GM18499 (cell line): ENCODE results near the gene HOMER2.
"Not testable (repeated sequence)": the region's sequence is repeated elsewhere in the genome, so short reads cannot be mapped to it uniquely, and the experiment has no call there.

ENCODE experiments used
- ATAC-seq: cut with Tn5 transposase; IDR thresholded peaks from one replicate; pipeline ENCODE4 v1.9.1; 2021; ENCODE audit warnings: moderate number of reproducible peaks; ENCODE audit not compliant: insufficient read depth, unreplicated experiment

Gene HOMER2

DNA sequence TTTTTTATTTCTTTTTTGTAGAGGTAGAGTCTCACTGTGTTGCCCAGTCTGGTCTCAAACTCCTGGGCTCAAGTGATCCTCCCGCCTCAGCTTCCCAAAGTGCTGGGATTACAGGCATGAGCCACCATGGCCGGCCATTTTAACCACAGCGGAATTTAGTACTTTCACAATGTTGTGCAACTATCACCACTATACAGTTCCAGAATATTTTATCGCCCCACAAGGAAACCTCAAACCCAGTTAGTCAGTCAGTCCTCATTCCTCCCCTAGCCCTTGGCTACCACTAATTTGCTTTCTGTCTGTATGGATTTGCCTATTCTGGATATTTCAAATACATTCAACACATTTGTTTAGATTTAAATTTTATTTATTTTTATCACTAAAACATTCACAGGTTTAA lies 15.5 kb upstream of the HOMER2 start:
- no peak for ATAC-seq

DNA sequence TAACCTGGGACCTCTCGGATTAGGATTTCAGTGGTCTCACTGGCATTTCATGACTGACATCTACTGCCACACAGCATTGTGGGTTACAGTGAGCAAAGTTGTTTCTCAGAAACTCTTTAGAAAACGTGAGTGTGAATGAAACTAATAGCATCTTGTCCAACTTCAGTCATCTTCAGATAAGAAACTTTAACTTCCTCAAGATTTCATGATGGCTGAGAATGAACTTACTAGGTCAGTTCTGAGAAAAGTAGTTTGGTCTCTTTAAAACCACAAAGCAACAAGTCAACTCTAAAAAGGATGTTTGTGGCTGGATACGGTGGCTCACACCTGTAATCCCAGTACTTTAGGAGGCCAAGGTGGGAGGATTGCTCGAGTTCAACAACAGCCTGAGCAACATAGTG lies 14.2 kb upstream of the HOMER2 start:
- peak; percentile 90 for ATAC-seq

DNA sequence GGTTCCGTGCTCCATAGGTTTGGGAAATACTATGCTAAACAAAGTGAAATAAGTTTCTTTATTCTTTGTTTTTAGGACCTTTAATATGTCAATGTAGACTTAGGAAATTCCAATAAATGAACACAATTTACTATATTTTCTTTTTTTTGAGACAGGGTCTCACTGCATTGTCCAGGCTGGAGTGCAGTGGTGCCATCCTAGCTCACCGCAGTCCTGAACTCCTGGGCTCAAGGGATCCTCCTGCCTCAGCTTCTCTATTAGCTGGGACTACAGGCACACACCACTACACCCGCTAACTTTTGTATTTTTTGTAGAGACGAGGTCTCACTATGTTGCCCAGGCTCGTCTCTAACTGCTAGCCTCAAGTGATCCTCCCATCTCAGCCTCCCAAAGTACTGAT lies 12.4 kb upstream of the HOMER2 start:
- no peak for ATAC-seq

DNA sequence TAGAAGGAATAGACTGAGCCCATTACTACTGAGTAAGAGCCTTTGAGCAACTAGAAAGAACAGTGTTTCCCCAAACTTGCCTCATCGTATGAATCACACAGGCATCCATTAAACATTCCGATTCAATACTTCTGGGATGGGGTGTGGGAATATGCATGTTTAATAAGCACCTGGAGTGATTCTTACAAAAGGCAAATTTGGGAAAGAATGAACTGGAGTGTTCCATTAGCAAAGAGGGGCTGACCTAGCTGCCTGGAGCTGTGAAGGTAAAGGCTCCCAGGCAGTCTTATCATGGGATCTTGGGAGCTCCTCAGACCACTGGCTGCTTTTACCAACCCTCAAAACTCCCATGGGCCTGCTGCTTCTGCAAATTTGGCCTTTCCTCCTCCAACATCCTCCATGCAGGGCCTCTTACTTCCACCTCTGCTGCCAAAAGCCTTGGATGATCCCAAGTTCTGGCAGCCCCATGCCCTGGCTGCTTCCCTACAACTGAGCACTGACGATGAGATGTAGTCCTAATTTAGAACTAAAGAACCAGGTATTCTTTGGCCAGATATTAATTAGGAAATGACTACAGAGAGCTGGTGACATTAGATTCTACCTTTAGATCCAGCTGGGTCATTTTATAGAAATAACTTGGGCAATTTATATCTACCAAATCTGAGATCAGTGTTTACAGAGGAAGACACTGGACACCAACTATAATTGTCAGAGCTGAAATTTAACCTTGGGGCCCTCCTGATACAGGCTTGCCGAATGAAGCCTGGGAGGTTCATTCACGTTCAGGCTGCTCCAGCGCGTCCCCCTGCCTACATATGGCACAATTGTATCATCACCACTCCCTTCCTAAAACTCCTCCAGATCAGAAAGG lies 11.2 kb upstream of the HOMER2 start:
- no peak for ATAC-seq

DNA sequence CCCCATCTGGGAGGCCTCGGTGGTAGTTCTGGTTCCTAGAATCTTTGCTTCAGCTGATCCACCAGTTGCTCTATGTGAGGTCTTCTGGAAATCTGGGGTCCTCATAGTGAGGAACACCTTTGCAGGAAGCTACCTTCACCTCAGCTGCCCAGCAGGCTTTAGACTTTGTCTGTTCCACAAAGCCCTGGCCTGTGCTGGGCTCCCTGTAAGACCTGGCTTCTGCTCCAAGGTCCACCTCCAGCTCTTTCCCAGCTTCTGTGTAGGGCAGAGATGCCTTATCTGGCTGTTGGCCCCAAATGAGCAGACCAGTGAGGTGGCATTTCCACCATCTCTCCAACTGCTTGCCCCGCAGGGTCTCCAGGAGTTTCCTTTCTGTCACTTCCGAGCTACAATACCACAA lies 8.2 kb upstream of the HOMER2 start:
- no peak for ATAC-seq

DNA sequence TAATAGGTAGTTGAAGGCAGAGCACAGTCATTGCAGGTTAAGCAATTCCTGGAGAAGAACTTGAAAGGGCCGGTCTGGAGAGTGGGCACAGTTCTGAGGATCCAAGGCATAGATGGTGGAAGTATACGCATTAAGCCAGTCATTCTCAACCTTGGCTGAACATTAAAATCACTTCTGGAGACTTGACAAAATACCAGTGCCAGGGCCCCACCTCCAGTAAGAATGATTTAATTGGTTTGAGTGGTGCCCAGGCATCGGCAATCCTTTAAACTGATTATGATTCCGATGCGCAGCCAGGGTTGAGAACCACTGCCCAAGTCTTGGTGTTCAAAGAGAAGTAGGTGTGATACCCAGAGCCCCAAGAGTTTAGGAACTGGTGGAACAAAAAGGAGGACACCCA lies 6.9 kb upstream of the HOMER2 start:
- ATAC-seq: no peak

DNA sequence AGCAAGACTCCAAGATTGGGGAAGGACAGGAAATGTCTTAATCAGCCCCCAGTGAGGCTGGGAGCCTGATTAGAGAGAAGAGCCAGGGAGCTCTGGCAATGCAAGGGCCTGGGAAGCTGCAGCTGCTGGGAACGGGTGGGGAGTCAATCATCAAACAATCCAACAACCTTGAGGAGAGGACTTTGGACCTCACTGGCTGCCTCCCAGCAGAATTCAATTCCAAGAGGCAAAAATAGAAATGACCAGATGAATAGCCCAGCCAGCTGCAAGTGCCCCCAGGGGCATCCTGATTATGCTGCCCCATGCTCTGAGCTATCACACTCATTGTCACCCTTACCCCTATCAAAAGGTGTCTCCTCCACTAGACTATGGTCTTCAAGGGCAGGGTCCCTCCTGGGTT lies 6.1 kb upstream of the HOMER2 start:
- ATAC-seq: no peak

DNA sequence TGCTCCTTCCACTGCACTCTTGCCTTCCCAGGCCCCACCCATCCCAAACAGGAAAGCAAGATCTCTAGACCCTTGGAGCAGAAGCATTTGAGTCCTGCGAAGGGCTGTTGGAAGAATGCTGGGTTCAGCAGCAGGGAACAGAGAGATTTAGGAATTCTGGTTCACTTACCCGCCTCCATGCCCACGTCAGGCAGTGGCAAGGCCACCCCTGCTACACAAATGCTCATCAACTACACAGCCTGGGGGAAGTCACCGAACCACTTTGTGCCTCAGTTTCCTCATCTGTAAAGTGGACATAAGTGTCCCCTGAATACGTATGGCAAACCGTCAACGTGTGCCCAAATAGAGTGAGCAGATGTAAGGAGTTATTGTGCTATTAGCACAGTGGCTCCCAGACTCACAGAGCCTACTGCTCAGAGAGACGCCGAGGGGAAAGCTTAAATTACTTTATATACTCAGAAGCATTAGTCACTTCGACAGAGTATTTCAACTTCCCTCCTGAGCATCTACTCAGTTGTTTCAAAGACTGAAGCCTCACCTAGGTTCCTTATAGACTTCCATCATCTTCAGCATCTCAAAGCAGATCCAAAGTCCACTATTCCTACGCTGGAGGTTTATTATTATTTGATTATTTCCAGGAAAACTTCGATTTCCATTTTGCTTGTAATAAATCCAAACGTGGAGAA lies 905 bp downstream of the HOMER2 start:
- ATAC-seq: no peak

DNA sequence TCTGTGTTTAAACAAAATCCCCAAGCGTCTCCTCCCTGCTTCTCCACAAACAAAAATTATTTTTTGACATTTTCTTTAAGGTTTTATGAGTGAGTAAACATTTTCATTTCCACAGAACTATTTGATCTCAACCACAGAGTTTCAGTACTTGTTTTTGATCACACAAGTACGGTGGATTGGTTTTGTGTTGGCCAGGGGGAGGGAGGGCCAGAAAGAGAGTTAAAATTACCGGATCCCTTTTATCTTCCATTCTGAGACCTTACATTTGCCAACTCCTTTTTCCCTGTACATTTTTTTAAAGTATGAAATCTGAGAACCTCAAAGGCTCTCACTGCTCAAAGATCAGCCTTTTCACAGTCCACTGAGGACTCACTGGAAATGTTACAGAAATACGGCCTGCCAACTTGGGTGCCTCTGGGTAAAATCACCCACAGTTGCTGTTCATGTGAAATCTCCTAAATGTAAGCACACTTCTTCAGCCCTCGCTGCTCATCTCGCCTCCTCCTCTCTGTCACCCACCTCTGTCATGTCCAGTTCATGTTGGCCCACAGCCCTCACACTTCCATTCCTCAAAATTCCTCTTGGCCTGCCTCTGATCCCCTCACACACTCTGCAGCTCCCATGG lies 1.7 kb downstream of the HOMER2 start:
- no peak for ATAC-seq

DNA sequence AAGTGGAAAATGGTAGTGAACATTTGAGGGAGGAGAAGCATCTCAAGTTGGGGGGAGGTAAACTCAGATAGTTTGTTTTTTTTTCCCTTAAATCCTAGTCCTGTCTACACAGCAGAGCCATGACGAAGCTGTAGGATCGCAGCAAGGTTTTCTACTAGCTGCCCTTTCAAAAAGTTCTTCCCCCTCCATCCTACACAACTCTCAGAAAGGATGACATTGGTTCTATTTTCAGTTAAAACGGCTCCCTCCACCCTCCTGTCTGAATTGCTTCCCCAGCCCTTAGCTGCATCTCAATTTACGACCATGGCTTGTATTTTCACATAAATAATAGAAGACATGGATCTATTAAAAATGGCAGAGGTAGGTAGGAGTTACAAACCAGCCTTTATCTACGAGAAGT lies 2.2 kb downstream of the HOMER2 start:
- no peak for ATAC-seq

DNA sequence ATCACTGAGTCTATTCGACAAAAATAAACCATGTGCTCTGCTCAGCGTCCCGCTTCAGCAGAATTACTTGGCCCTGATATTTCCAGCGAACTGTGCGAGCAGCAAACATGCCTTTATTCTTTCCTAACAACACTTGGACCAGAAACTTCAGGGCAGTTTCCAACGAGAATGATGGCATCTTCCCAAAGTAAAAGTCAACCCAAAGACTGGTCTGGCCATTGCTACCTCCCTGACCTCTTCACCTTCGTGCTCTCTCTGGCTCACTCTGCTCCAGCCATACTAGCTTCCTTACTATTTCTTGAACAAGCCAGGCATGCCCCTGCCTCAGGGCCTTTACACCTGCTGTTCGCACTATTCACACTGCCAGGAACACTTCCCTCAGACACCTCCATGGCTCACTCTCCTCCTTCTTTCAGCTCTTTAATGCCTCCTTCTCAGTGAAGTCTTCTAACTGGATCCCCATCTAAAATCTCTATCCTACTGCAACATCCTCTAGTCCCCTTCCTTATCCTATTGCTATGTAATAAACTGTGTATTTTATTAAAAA lies 6.3 kb downstream of the HOMER2 start:
- no peak for ATAC-seq

DNA sequence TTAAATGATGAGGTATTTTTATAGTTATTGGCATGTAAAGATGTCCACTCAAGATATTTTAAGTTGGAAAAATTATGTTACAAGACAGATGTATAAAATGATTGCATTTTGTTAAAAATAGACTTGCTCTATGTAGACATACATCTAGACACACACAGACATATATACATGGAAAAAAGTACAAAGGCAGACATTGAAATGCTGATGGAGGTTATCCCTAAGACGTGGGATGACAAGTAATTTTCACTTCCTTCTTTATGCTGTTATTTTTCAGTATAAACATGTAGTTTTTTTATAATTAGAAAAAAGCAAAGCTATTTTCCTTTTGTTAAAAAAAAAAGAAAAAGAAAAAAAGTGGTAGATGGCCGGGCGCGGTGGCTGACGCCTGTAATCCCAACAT lies 7.2 kb downstream of the HOMER2 start:
- ATAC-seq: no peak

DNA sequence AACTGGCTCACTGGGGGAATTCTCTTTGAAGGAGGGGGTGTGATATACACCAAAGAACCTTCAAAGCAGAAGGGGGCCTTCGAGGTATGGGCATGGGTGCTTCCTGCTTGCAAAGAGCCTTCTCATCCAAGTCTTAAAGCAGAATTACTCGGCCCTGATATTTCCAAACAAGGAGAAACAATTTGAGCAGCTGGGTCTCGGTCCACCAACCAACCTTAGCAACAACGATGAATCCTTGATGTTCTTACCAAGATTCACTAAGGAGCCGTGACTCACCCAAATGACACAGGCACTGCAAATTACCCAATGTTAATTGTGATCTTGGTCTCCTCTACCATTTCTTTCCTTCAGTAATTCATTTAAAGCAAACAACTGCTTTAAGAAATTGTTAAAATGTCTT lies 7.7 kb downstream of the HOMER2 start:
- no peak for ATAC-seq

DNA sequence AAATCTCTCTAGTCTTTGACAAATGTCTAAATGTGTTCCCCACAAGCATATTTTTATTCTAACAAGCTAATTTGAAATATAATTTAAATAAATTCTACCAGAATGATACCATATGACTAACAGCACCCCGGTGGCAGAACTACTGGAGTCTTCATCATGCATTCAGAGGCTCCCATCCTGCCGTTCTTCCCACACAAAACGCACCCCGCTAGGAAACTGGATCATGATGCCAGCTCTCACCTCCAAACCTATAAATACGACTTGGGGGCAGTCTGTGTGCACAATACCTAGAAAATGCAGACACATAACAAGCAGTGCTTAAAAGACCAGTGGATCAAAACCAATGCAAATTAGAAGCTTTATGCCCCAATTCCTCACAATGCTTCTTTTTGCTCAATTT lies 8.5 kb downstream of the HOMER2 start:
- no peak for ATAC-seq

DNA sequence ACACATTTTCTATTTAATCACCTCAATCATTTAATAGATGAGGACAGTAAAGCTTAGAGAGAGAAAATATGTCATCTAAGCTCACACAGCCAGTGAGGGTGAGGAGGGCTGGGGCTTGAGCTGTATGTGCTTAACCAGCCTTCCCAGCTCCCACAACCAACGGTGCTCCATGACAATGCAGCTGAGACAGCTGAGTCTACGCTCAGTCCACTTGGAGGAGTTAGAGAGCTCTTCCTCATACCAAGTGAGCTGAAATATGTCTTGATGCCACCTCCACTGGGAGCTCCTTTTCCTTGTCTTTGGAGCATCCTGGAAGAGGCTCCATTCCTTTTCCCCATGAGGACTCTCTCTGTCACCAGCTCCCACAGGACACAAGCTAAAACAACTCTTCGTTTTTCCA lies 9.3 kb downstream of the HOMER2 start:
- no peak for ATAC-seq

DNA sequence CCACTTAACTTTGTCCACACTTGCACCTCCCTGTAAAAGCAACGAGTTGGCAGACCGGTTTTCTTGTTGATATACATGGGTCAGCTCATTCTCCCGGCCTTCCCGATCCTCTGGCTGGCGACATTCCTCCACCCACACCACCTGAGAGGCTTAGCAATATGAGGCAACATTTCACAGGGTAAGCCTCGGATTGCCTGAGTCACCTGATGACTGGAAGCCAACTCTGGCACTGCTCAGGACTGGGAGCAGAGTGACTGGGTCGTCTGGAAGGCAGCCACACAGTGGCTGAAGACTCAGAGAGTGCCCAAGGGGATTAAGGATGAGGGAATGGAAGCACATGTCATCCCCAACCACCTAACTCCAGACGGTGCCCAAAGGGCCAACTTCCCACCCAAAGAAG lies 9.8 kb downstream of the HOMER2 start:
- no peak for ATAC-seq

DNA sequence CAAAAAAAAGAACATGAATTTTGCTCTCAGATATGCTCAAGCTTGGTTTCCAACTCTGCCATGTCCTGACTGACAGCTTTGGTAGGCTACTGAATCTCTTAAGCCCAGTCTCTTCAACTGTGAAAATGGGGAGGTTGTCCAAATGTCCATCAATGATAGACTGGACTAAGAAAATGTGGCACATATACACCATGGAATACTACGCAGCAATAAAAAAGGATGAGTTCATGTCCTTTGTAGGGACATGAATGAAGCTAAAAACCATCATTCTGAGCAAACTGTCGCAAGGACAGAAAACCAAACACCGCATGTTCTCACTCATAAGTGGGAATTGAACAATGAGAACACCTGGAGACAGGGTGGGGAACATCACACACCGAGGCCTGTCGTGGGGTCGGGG lies 12.8 kb downstream of the HOMER2 start:
- ATAC-seq: not testable (repeated sequence)

DNA sequence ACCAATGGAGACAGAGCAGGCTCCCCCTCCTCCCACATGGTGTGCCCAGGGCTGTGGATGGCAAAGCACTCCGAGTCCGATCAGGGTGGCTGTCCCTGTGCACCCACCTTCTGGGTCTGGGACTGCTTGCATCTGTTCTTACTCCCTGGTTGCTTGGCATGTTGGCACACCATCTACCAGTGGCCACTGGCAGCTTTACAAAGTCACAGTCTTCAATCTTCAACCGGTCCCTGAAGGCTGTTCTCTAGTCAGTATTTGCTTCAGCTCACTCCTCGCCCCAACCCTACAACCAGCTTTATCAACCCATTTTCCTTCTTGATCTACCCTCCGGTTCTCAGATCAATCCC lies 14.8 kb downstream of the HOMER2 start:
- ATAC-seq: no peak

DNA sequence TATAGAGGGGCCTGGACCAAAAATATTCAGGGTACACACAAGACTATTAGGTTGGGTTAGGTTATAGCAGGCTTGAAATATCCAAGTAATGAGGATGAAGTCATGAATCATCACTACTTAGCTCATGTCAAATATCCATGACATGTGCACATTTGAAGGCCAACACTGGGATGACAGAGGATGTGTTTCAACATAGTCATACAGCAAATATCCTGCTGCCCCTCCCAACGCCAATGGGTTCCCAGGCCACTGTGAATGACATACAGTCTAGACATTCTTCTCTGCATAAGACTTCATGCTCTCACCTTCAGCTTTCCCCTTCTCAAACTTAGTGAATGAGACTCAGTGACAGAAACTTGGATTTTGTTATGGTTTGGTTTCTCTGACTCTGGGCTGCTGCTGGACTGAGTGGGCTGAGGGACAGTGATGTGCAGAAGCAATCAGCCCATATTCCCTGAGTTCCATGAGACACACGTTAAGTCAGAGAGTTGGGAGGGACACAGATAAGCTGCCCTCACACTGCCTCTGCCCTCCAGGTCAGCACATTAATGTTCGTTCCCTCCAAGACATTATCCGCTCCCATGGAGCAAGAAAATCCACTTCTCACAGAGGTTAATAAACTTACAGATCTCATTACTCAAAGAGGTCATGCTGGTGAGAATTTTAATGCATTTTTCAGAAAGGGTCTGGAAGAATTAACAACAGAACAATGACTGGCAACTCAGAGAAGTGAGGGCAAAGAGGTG lies 15.4 kb downstream of the HOMER2 start:
- no peak for ATAC-seq

DNA sequence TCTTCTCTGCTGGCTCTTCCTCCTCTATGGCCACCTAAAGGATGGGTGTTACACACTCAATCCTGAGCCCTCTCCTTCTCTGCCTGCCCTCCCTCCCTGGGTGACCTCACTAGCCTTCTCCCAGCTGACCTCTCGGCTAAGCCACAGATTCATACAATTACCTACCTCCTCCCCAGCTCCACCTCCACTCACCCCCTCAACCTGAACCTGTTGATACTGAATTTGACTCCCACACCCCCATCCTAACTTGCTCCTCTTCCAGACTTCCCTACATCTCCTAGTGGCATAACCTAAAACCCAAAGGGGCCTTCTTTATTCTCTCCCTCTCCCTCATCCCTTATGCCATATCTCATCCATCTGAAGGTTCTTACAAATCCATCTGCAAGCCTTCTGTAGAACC lies 17.1 kb downstream of the HOMER2 start:
- ATAC-seq: no peak
